Measurements from ENCODE around the gene PDZD8. TPM values are rescaled to one million over a fixed set of nuclear protein-coding genes. Genes with fewer than 3 reads are reported as not detected.

PDZD8 gene
- total RNA-seq, 1 donor from 2014 or later, result 31.8 TPM

DNA sequence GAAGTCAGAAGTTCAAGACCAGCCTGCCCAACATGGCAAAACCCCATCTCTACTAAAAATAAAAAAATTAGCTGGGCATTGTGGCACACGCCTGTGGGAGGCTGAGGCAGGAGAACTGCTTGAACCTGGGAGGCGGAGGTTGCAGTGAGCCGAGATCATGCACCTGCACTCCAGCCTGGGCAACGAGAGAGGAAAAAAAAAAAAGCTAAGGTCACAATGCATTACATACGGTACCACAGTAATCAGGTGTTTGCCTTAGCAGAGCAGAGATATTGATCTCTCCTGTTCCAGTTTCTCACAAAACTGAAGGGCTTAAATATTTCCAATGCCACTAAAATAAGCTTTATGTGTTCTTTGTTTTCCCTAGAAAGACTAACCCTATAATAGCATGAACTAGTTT lies 7.5 kb downstream of the PDZD8 start:
- no peak overlapping the region for H3K4me3 Mint-ChIP-seq
- no peaks in the 10 kb centered on the region for H3K27me3 Mint-ChIP-seq (ENCODE audit: low read depth)
- H3K36me3 Mint-ChIP-seq (ENCODE audit: low read depth), result peaks cover 7% of the 10 kb centered on the region
- H3K27ac Mint-ChIP-seq (ENCODE audit: unreplicated experiment), result no peak overlapping the region
- no peak for TF ChIP-seq CTCF (conservative IDR thresholded peaks at IDR 0.05)
- H3K4me1 Mint-ChIP-seq, result peaks cover 38% of the 10 kb centered on the region
- no peaks in the 10 kb centered on the region for H3K9me3 Mint-ChIP-seq
- DNase-seq (ENCODE audit: low read depth, low spot score), result no peak

DNA sequence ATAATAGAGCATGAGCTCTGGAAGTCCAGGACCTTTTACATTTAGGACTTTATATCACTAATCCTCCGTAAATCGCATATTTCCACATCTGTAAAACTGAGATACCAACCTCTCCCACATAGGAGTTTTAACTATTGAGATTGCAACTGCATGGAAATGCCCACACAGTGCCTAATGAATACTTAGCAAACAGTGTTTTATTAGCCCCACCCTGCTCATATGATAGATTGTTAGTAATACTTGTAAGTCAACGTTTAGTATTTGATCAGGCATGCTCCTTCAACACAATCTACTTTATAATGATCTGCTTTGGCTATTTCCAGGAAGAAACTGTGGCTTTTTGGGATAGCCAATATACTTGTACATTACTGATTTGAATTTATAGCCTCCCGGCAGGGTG lies 8.5 kb downstream of the PDZD8 start:
- DNase-seq (ENCODE audit: low read depth, low spot score), result no peak
- Mint-ChIP-seq H3K4me3 (peak overlapping the region; percentile 27), H3K36me3 (ENCODE audit: low read depth) (peaks cover 4% of the 10 kb centered on the region), H3K27ac (ENCODE audit: unreplicated experiment) (no peak overlapping the region), H3K9me3 (no peaks in the 10 kb centered on the region), H3K27me3 (ENCODE audit: low read depth) (no peaks in the 10 kb centered on the region), H3K4me1 (peaks cover 28% of the 10 kb centered on the region)
- TF ChIP-seq CTCF (conservative IDR thresholded peaks at IDR 0.05), result no peak

GRCh38 chr10:117365612-117366011 lies 9.6 kb downstream of the PDZD8 start:
- Mint-ChIP-seq H3K4me3 (no peak overlapping the region), H3K36me3 (ENCODE audit: low read depth) (peaks cover 4% of the 10 kb centered on the region), H3K4me1 (peaks cover 23% of the 10 kb centered on the region), H3K27me3 (ENCODE audit: low read depth) (no peaks in the 10 kb centered on the region), H3K9me3 (no peaks in the 10 kb centered on the region), H3K27ac (ENCODE audit: unreplicated experiment) (no peak overlapping the region)
- DNase-seq (ENCODE audit: low read depth, low spot score), result no peak
- TF ChIP-seq CTCF (conservative IDR thresholded peaks at IDR 0.05), result no peak

DNA sequence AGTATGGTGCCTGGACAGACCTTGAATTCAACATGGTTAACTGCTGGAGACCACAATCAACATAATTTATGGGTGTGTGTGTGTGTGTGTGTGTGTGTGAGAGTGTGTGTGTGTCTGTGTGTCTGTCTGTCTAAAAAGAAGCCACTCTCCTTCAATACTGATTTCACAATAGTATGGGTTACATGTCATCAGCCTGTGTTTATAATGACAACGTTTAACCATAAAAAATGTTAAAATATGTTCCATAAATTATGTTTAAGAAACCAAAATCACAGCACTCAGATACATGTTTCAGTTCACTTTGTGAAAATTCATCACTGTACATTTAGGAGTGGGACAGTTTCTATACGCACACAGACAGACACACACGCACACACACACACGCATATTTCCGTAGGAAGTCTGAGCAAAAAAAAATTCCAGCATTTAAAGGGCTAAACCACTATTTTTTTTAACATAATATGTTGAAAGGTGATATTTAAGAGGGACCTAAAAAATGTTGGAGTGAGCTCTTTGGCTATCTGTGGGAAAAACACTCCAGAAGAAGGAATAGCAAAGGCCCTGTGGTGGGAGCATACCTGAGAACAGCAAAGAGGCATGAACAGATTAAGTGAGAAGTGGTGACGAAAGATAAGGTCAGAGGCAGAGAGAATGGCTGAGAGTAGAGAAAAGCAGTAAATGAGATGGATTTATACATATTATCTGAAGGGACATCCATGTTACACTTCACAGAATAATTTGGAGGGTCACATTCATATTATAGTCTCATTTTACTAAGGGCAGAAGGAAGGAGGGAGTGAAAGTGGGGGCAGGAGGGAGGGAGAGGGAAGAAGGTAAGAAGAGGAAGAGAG lies 10.9 kb downstream of the PDZD8 start:
- Mint-ChIP-seq H3K36me3 (ENCODE audit: low read depth) (peaks cover under 1% of the 10 kb centered on the region), H3K4me1 (peaks cover 12% of the 10 kb centered on the region), H3K27me3 (ENCODE audit: low read depth) (no peaks in the 10 kb centered on the region), H3K27ac (ENCODE audit: unreplicated experiment) (no peak overlapping the region), H3K4me3 (no peak overlapping the region), H3K9me3 (no peaks in the 10 kb centered on the region)
- DNase-seq (ENCODE audit: low read depth, low spot score), result no peak
- no peak for TF ChIP-seq CTCF (conservative IDR thresholded peaks at IDR 0.05)

DNA sequence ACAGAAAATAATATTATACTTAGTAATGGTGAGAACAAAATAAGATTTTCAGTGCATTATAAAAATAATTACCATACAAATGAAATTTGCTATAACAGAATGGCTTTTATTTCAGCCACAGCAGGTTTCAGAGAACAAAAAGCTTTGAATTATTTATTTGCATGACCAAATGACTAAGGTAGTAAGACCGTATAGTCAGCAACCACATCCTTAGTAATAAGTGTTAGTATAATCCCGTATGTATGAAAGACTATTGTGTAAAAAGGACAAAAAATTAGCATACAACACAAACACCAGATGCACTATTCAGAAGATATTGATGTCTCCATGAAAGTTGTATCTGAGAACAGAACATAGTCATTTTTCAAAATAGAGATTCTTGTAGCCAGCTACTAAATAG lies 12.2 kb downstream of the PDZD8 start:
- Mint-ChIP-seq H3K4me1 (peaks cover 10% of the 10 kb centered on the region), H3K27ac (ENCODE audit: unreplicated experiment) (no peak overlapping the region), H3K4me3 (no peak overlapping the region), H3K27me3 (ENCODE audit: low read depth) (no peaks in the 10 kb centered on the region), H3K36me3 (ENCODE audit: low read depth) (no peaks in the 10 kb centered on the region), H3K9me3 (no peaks in the 10 kb centered on the region)
- TF ChIP-seq CTCF (conservative IDR thresholded peaks at IDR 0.05), result no peak
- DNase-seq (ENCODE audit: low read depth, low spot score), result no peak

Measured in neural crest cell (in vitro differentiated cells).